Testis (tissue), 2 donors: ENCODE data around the gene ARHGEF7.

Experiments used
- CTCF ChIP-seq, 3 experiments: fragments of 450-650 bp in 2 of 3; fragments of 200-600 bp in 1 of 3; sonication (generic) in 1 of 3; IDR thresholded peaks; one replicate each; pipeline ENCODE4 v1.5.1; 2016 to 2019; ENCODE audit warnings: antibody characterized with exemption in 3 of 3, mild to moderate bottlenecking in 2 of 3, moderate library complexity in 1 of 3
- POLR2A ChIP-seq: fragments of 450-650 bp; IDR thresholded peaks from one replicate; pipeline ENCODE4 v1.6.1; 2017; ENCODE audit warnings: antibody characterized with exemption, mild to moderate bottlenecking, moderate library complexity

- TF ChIP-seq CTCF (IDR thresholded peaks at IDR 0.05) (no peak), POLR2A (no peak)
Observed at GRCh38 chr13:111315347-111315995, 200.4 kb downstream of the ARHGEF7 start.
